Thyroid gland (tissue), 4 donors: ENCODE data around the gene C8B.

ENCODE experiments used
- CTCF ChIP-seq, 6 experiments: fragments of 200-600 bp in 3 of 6; fragments of 450-650 bp in 3 of 6; sonication (generic) in 3 of 6; IDR thresholded peaks; one replicate each; pipeline ENCODE4 v1.5.1; 2016 to 2019; ENCODE audit warnings: antibody characterized with exemption in 6 of 6, mild to moderate bottlenecking in 2 of 6, inconsistent platforms in 1 of 6, moderate library complexity in 1 of 6
- POLR2A ChIP-seq, 2 donors: fragments of 450-650 bp; IDR thresholded peaks; one replicate each; pipeline ENCODE4 v1.6.1; 2017; ENCODE audit warnings: antibody characterized with exemption in 2 of 2, mild to moderate bottlenecking in 2 of 2, moderate library complexity in 1 of 2

- TF ChIP-seq POLR2A (IDR thresholded peaks at IDR 0.05) (no peak), CTCF (IDR thresholded peaks at IDR 0.05) (no peak)
Observed at GRCh38 chr1:56975446-56975845, 9.6 kb upstream of the C8B start.
